Right atrium auricular region (tissue), 2 donors: ENCODE data around the gene SYPL2. TPM values are rescaled to one million over a fixed set of nuclear protein-coding genes. Genes with fewer than 3 reads are reported as not detected.
"Not testable (repeated sequence)": the region's sequence is repeated elsewhere in the genome, so short reads cannot be mapped to it uniquely, and the experiment has no call there.

Experiments
- DNase-seq: peaks from one replicate; pipeline ENCODE4 v3.0.0-alpha.2; 2019; ENCODE audit warnings: low spot score
- H3K27ac ChIP-seq, 2 donors: fragments of 200-600 bp; sonication (generic); 1 replicate in 1 of 2; 2 replicates in 1 of 2; pipeline ENCODE4 v1.5.1; 2016 to 2019
- H3K27me3 ChIP-seq, 2 donors: fragments of 200-600 bp; sonication (generic); one replicate each; pipeline versions ENCODE4 v1.5.1 to v1.6.0; 2017 to 2019
- H3K36me3 ChIP-seq: fragments of 200-600 bp; sonication (generic); one replicate; pipeline ENCODE4 v1.5.1; 2016
- H3K4me1 ChIP-seq, 2 donors: fragments of 200-600 bp; sonication (generic); one replicate each; pipeline versions ENCODE4 v1.5.1 to v1.6.0; 2017 to 2019
- H3K4me3 ChIP-seq, 2 donors: fragments of 200-600 bp; sonication (generic); 1 replicate in 1 of 2; 2 replicates in 1 of 2; pipeline ENCODE4 v1.5.1; 2017 to 2019; ENCODE audit warnings: mild to moderate bottlenecking in 1 of 2, moderate library complexity in 1 of 2
- H3K9me3 ChIP-seq, 2 donors: fragments of 200-600 bp; sonication (generic); one replicate each; pipeline ENCODE4 v1.5.1; 2019
- CTCF ChIP-seq, 2 donors: fragments of 200-600 bp; sonication (generic); IDR thresholded peaks; one replicate each; pipeline ENCODE4 v1.5.1; 2019; ENCODE audit warnings: antibody characterized with exemption in 2 of 2
- total RNA-seq, 2 donors: library from RNA; depleted of rRNA; stranded (reverse); fragments of >200 nt; gene quantifications; one replicate each; pipeline ENCODE4 v1.1.0, GENCODE V29; 2016

SYPL2 gene
- total RNA-seq, 2 donors from 2014 or later, result 4.7 to 9.6 TPM

- H3K4me1 ChIP-seq, result peaks cover 0 to 17% of the 10 kb centered on the region in 2 donors
- TF ChIP-seq CTCF (IDR thresholded peaks at IDR 0.05), result no peak
- H3K36me3 ChIP-seq, result no peaks in the 10 kb centered on the region
- H3K27ac ChIP-seq, result peak overlapping the region; percentile 80 to 84
- H3K9me3 ChIP-seq, result no peaks in the 10 kb centered on the region
- H3K27me3 ChIP-seq, result no peaks in the 10 kb centered on the region
- peak overlapping the region; percentile 61 to 69 for H3K4me3 ChIP-seq
- no peak for DNase-seq
Observed at GRCh38 chr1:109467301-109467777, 993 bp downstream of the SYPL2 start.

GRCh38 chr1:109468061-109468460, 1.7 kb downstream of the SYPL2 start:
- TF ChIP-seq CTCF (IDR thresholded peaks at IDR 0.05), result no peak
- Histone ChIP-seq H3K9me3 (no peaks in the 10 kb centered on the region), H3K4me3 (no peak overlapping the region), H3K4me1 (peaks cover 0 to 17% of the 10 kb centered on the region in 2 donors), H3K27me3 (no peaks in the 10 kb centered on the region), H3K27ac (no peak overlapping the region), H3K36me3 (no peaks in the 10 kb centered on the region)
- no peak for DNase-seq

- Histone ChIP-seq H3K36me3 (no peaks in the 10 kb centered on the region), H3K27me3 (no peaks in the 10 kb centered on the region), H3K9me3 (no peaks in the 10 kb centered on the region), H3K4me1 (peaks cover 0 to 17% of the 10 kb centered on the region in 2 donors), H3K27ac (no peak overlapping the region), H3K4me3 (no peak overlapping the region)
- TF ChIP-seq CTCF (IDR thresholded peaks at IDR 0.05), result no peak
- no peak for DNase-seq
Observed at GRCh38 chr1:109468903-109469302, 2.6 kb downstream of the SYPL2 start.

DNA sequence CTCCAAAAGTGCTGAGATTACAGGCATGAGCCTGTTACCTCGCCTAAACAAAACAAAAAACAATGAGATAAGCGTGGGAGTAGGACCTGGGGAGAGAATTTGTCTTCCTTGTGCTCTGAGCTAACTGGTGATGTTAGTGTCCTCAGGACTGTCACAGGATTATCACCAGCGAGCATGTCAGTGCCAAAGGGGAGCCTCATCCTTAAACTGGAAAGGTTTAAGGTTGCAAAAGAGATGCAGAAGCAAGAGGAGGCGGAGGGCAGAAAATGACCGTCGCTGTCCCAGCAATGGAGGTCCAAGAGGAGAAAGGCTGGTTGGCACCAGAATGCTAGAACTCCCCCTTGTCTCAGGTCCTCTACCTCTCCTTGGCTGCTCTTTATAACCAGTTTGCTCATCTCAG, 3.9 kb downstream of the SYPL2 start:
- TF ChIP-seq CTCF (IDR thresholded peaks at IDR 0.05), result no peak
- no peaks in the 10 kb centered on the region for H3K36me3 ChIP-seq
- H3K9me3 ChIP-seq, result no peaks in the 10 kb centered on the region
- no peaks in the 10 kb centered on the region for H3K27me3 ChIP-seq
- DNase-seq, result no peak
- H3K27ac ChIP-seq, result no peak overlapping the region
- H3K4me3 ChIP-seq, result no peak overlapping the region
- peaks cover 0 to 25% of the 10 kb centered on the region in 2 donors for H3K4me1 ChIP-seq

GRCh38 chr1:109472779-109473178, 6.4 kb downstream of the SYPL2 start:
- no peak overlapping the region for H3K4me3 ChIP-seq
- no peak for TF ChIP-seq CTCF (IDR thresholded peaks at IDR 0.05)
- H3K27ac ChIP-seq, result no peak overlapping the region
- H3K9me3 ChIP-seq, result no peaks in the 10 kb centered on the region
- peaks cover 0 to 11% of the 10 kb centered on the region in 2 donors for H3K4me1 ChIP-seq
- H3K36me3 ChIP-seq, result no peaks in the 10 kb centered on the region
- DNase-seq, result no peak
- no peaks in the 10 kb centered on the region for H3K27me3 ChIP-seq

GRCh38 chr1:109473284-109474057, 7.1 kb downstream of the SYPL2 start:
- H3K9me3 ChIP-seq, H3K27me3 ChIP-seq, H3K4me3 ChIP-seq, H3K27ac ChIP-seq, H3K36me3 ChIP-seq: not testable (repeated sequence)
- peak; percentile 4 for DNase-seq
- peaks cover 0 to 11% of the 10 kb centered on the region in 2 donors for H3K4me1 ChIP-seq
